A549 (cell line): ENCODE data around the gene TYRP1.

Source experiments
- BCL3 ChIP-seq: fragments of >200 bp; sonication (Bioruptor Twin); formaldehyde crosslinking; IDR thresholded peaks from 3 replicates; pipeline ENCODE4 v1.6.1; 2016
- CBX2 ChIP-seq: fragments of 200-600 bp; sonication (generic); IDR thresholded peaks from 2 replicates; pipeline ENCODE4 v1.6.1; 2016; ENCODE audit warnings: low read depth, mild to moderate bottlenecking, borderline replicate concordance
- CEBPB ChIP-seq, 2 experiments: fragments of >200 bp in 1 of 2; sonication (Bioruptor Twin) in 1 of 2; formaldehyde crosslinking in 1 of 2; IDR thresholded peaks; 2 replicates each; pipeline ENCODE4 v1.6.1; 2012 to 2016
- CTCF ChIP-seq: fragments of >200 bp; sonication (Bioruptor Twin); formaldehyde crosslinking; IDR thresholded peaks from 3 replicates; pipeline ENCODE4 v1.5.1; 2016
- EHMT2 ChIP-seq: fragments of 200-600 bp; sonication (generic); IDR thresholded peaks from 2 replicates; pipeline ENCODE4 v1.6.1; 2016; ENCODE audit warnings: antibody characterized with exemption, low read depth, mild to moderate bottlenecking, moderate library complexity
- EP300 ChIP-seq, 2 experiments: fragments of >200 bp; sonication (Bioruptor Twin); formaldehyde crosslinking; IDR thresholded peaks; 2 replicates in 1 of 2; 3 replicates in 1 of 2; pipeline ENCODE4 v1.6.1; 2016 to 2017
- KDM1A ChIP-seq: fragments of 200-600 bp; sonication (generic); IDR thresholded peaks from 2 replicates; pipeline ENCODE4 v1.6.1; 2016; ENCODE audit warnings: low read depth, mild to moderate bottlenecking
- MAX ChIP-seq: IDR thresholded peaks from 2 replicates; pipeline ENCODE4 v1.6.1; 2012
- MAZ ChIP-seq: fragments of 150-350 bp; IDR thresholded peaks from 2 replicates; pipeline ENCODE4 v1.6.1; 2014; ENCODE audit warnings: antibody characterized with exemption, low read depth, low read length, borderline replicate concordance
- POLR2A ChIP-seq: IDR thresholded peaks from 2 replicates; pipeline ENCODE4 v1.6.1; 2012; ENCODE audit warnings: mild to moderate bottlenecking, low read length
- POLR2AphosphoS2 ChIP-seq: conservative IDR thresholded peaks from 2 replicates; pipeline ENCODE4 v1.6.1; 2012; ENCODE audit warnings: low read length, improper control_type of control experiment, inconsistent platforms
- RCOR1 ChIP-seq: fragments of 150-350 bp; IDR thresholded peaks from 2 replicates; pipeline ENCODE4 v1.6.1; 2014; ENCODE audit warnings: antibody characterized with exemption, low read length, low read depth
- RNF2 ChIP-seq: fragments of 200-600 bp; sonication (generic); IDR thresholded peaks from 2 replicates; pipeline ENCODE4 v1.6.1; 2016; ENCODE audit warnings: low read depth, mild to moderate bottlenecking, antibody characterized with exemption, moderate library complexity, borderline replicate concordance

- TF ChIP-seq CTCF (no peak), EP300 (IDR thresholded peaks at IDR 0.05) (no peak), KDM1A (no peak), EHMT2 (no peak), CBX2 (no peak), BCL3 (no peak), RNF2 (no peak), POLR2AphosphoS2 (no peak), MAZ (no peak), CEBPB (IDR thresholded peaks at IDR 0.05) (peak in 1 of 2 experiments; percentile 19; a peak in 1 of 4 replicates), MAX (no peak), POLR2A (no peak), RCOR1 (no peak)
Measured at GRCh38 chr9:12698266-12698665, 5.1 kb downstream of the TYRP1 start.
